Caco-2 (cell line): ENCODE measurements around the gene C7. TPM values are rescaled to one million over a fixed set of nuclear protein-coding genes. Genes with fewer than 3 reads are reported as not detected.
"Not testable (repeated sequence)": the region's sequence is repeated elsewhere in the genome, so short reads cannot be mapped to it uniquely, and the experiment has no call there.

ENCODE experiments used
- BruUV-seq: library from RNA; stranded (reverse); fragments of 400-500 nt; replicated peaks from 2 replicates; lab custom pipeline; 2021; lab: Mats Ljungman, UMichigan
- CTCF ChIA-PET: fragments of 300-600 bp; sonication (Branson Sonifier 250); formaldehyde crosslinking; loops from one replicate; lab custom pipeline; 2022; ENCODE audit warnings: antibody characterized with exemption; lab: Charles Lee
- POLR2A ChIA-PET: fragments of 300-600 bp; sonication (Branson Sonifier 250); formaldehyde crosslinking; loops from one replicate; lab custom pipeline; 2022; ENCODE audit warnings: antibody characterized with exemption; lab: Charles Lee
- DNase-seq, 2 experiments: peaks; one replicate each; pipeline versions ENCODE4 v3.0.0 to v3.0.0-alpha.2; 2020 to 2022
- H3K27me3 ChIP-seq: replicated peaks from 2 replicates; pipeline ENCODE4 v1.6.0; 2011; ENCODE audit warnings: low read length; ENCODE audit not compliant: control insufficient read depth, insufficient read depth
- H3K36me3 ChIP-seq: 2 replicates; pipeline ENCODE4 v1.5.1; 2011; ENCODE audit warnings: low read length; ENCODE audit not compliant: control insufficient read depth, insufficient read depth
- H3K4me1 ChIP-seq: fragments of 250-450 bp; sonication (Bioruptor Pico); 2 replicates; pipeline ENCODE4 v1.5.1; 2020; ENCODE audit warnings: mild to moderate bottlenecking
- H3K4me3 ChIP-seq: 2 replicates; pipeline ENCODE4 v1.5.1; 2011; ENCODE audit warnings: low read depth, mild to moderate bottlenecking, control low read depth, low read length
- H3K9me3 ChIP-seq: fragments of 250-450 bp; sonication (Bioruptor Pico); 2 replicates; pipeline ENCODE4 v1.5.1; 2020; ENCODE audit warnings: mild to moderate bottlenecking, moderate library complexity
- H3K27ac Mint-ChIP-seq: one replicate; pipeline ENCODE4 v1.8.0; 2022; ENCODE audit warnings: mixed read lengths; ENCODE audit not compliant: unreplicated experiment
- H3K27me3 Mint-ChIP-seq: one replicate; pipeline ENCODE4 v1.8.0; 2022; ENCODE audit warnings: mixed read lengths; ENCODE audit not compliant: insufficient read depth, unreplicated experiment
- H3K36me3 Mint-ChIP-seq: one replicate; pipeline ENCODE4 v1.8.0; 2022; ENCODE audit warnings: mild to moderate bottlenecking, mixed read lengths; ENCODE audit not compliant: insufficient read depth, unreplicated experiment
- H3K4me1 Mint-ChIP-seq: one replicate; pipeline ENCODE4 v1.8.0; 2022; ENCODE audit warnings: low read depth, mixed read lengths; ENCODE audit not compliant: unreplicated experiment
- H3K4me3 Mint-ChIP-seq: one replicate; pipeline ENCODE4 v1.8.0; 2022; ENCODE audit warnings: mild to moderate bottlenecking, moderate library complexity, mixed read lengths; ENCODE audit not compliant: unreplicated experiment
- H3K9me3 Mint-ChIP-seq: one replicate; pipeline ENCODE4 v1.8.0; 2022; ENCODE audit warnings: mixed read lengths; ENCODE audit not compliant: unreplicated experiment
- intact Hi-C: fragments of 100-400 bp; cut with micrococcal nuclease; formaldehyde crosslinking; loops from one replicate; pipeline ENCODE4 v1.10.0; 2022; ENCODE audit not compliant: unreplicated experiment
- total RNA-seq: library from RNA; stranded (reverse); gene quantifications from 2 replicates; pipeline ENCODE4 v1.2.3, GENCODE V29; 2022
- TF ChIP-seq, protein P1 (sequence below), 2 experiments: fragments of 200-600 bp in 1 of 2; IDR thresholded peaks; 1 replicate in 1 of 2; 2 replicates in 1 of 2; pipeline versions ENCODE4 v1.5.1 to v1.8.0; 2011 to 2022; ENCODE audit warnings: antibody characterized with exemption in 1 of 2, control low read depth in 1 of 2, inconsistent platforms in 1 of 2, low read depth in 1 of 2, low read length in 1 of 2, mild to moderate bottlenecking in 1 of 2, moderate library complexity in 1 of 2; ENCODE audit not compliant: insufficient read depth in 1 of 2, severe bottlenecking in 1 of 2, unreplicated experiment in 1 of 2

Gene C7
- total RNA-seq, 1 experiment from 2014 or later, result not detected

- Mint-ChIP-seq H3K27me3 (no peaks in the 10 kb centered on the region), H3K4me1 (no peaks in the 10 kb centered on the region), H3K27ac (no peak overlapping the region), H3K36me3 (peaks cover 6% of the 10 kb centered on the region), H3K9me3 (peaks cover 10% of the 10 kb centered on the region), H3K4me3 (no peak overlapping the region)
- Histone ChIP-seq H3K4me3 (no peak overlapping the region), H3K36me3 (no peaks in the 10 kb centered on the region), H3K4me1 (peaks cover 4% of the 10 kb centered on the region; the same call in 1 of the 2 replicates), H3K9me3 (peaks cover 3% of the 10 kb centered on the region; the same call in 1 of the 2 replicates), H3K27me3 (no peaks in the 10 kb centered on the region)
- CTCF ChIA-PET, result no interaction called here
- TF ChIP-seq, protein P1, sequence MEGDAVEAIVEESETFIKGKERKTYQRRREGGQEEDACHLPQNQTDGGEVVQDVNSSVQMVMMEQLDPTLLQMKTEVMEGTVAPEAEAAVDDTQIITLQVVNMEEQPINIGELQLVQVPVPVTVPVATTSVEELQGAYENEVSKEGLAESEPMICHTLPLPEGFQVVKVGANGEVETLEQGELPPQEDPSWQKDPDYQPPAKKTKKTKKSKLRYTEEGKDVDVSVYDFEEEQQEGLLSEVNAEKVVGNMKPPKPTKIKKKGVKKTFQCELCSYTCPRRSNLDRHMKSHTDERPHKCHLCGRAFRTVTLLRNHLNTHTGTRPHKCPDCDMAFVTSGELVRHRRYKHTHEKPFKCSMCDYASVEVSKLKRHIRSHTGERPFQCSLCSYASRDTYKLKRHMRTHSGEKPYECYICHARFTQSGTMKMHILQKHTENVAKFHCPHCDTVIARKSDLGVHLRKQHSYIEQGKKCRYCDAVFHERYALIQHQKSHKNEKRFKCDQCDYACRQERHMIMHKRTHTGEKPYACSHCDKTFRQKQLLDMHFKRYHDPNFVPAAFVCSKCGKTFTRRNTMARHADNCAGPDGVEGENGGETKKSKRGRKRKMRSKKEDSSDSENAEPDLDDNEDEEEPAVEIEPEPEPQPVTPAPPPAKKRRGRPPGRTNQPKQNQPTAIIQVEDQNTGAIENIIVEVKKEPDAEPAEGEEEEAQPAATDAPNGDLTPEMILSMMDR (IDR thresholded peaks at IDR 0.05; ENCODE audit: insufficient read depth in 1 of 2, low read depth in 1 of 2, low read length in 1 of 2, severe bottlenecking in 1 of 2, unreplicated experiment in 1 of 2), result no peak
- intact Hi-C loops, result no loop called here
- BruUV-seq, result no TSS peak
- no peak for DNase-seq
- POLR2A ChIA-PET, result no interaction called here
These were observed 42.5 kb upstream of the C7 start for GRCh38 chr5:40866844-40867243.

DNA sequence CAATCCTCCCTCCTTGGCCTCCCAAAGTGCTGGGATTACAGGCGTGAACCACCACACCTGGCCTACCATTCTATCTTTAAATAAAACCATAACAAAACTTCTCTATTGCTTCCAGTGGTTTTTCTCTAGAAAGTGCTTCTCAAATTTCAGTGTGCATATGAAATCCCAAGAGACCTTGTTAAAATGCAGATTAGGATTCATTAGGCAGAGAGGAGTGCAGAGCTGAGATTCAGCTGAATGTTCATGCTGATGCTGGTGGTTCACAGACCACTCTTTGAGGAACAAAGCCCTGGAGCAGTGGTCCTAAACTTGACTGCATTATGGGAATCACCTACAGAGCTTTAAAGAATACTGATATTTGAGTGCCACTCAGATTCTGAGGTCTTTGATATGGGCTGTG is 39.9 kb upstream of the C7 start:
- Mint-ChIP-seq H3K27ac (no peak overlapping the region), H3K27me3 (no peaks in the 10 kb centered on the region), H3K36me3 (peaks cover 6% of the 10 kb centered on the region), H3K9me3 (peaks cover 10% of the 10 kb centered on the region), H3K4me3 (no peak overlapping the region), H3K4me1 (no peaks in the 10 kb centered on the region)
- Histone ChIP-seq H3K27me3 (no peaks in the 10 kb centered on the region), H3K36me3 (no peaks in the 10 kb centered on the region), H3K4me1 (peaks cover 4% of the 10 kb centered on the region; the same call in 1 of the 2 replicates), H3K4me3 (no peak overlapping the region), H3K9me3 (no peaks in the 10 kb centered on the region; the same call in 1 of the 2 replicates)
- no TSS peak for BruUV-seq
- intact Hi-C loops, result no loop called here
- TF ChIP-seq, protein P1 (IDR thresholded peaks at IDR 0.05; ENCODE audit: insufficient read depth in 1 of 2, low read depth in 1 of 2, low read length in 1 of 2, severe bottlenecking in 1 of 2, unreplicated experiment in 1 of 2), result no peak
- DNase-seq, result no peak
- POLR2A ChIA-PET, result no interaction called here
- CTCF ChIA-PET, result no interaction called here

DNA sequence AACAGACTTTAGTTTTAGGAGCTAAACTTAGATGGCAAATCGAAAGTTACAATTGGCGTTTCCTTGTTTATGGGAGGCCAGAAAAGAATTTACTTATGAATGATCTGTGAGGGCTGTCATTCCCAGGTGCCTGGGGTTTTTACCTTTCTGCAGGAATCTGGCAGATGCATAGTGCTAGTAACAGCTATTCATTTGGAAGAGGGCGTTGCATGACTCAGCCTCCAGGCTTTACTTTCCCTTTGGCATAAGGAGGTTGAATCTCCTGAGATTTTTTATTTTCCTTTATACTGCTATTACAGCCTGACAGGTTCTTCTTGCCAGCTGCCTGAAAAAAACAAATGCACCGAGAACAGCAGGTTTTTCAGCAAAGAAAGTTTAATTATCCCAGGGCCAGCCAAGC is 38.1 kb upstream of the C7 start:
- no peak for DNase-seq
- Histone ChIP-seq H3K4me1 (peaks cover 1% of the 10 kb centered on the region; the same call in 1 of the 2 replicates), H3K9me3 (no peaks in the 10 kb centered on the region; the same call in 1 of the 2 replicates), H3K27me3 (no peaks in the 10 kb centered on the region), H3K4me3 (no peak overlapping the region), H3K36me3 (no peaks in the 10 kb centered on the region)
- TF ChIP-seq, protein P1 (IDR thresholded peaks at IDR 0.05; ENCODE audit: insufficient read depth in 1 of 2, low read depth in 1 of 2, low read length in 1 of 2, severe bottlenecking in 1 of 2, unreplicated experiment in 1 of 2), result no peak
- Mint-ChIP-seq H3K4me3 (no peak overlapping the region), H3K27me3 (no peaks in the 10 kb centered on the region), H3K9me3 (no peaks in the 10 kb centered on the region), H3K36me3 (no peaks in the 10 kb centered on the region), H3K27ac (no peak overlapping the region), H3K4me1 (no peaks in the 10 kb centered on the region)
- ChIA-PET CTCF (no interaction called here), POLR2A (no interaction called here)
- intact Hi-C loops, result loop anchor here (10.0 kb wide), 1 partner anchor 1156 kb away; no protein-coding TSS in a partner anchor
- no TSS peak for BruUV-seq

- H3K36me3 ChIP-seq, H3K27ac Mint-ChIP-seq, H3K4me1 ChIP-seq, H3K27me3 ChIP-seq, H3K27me3 Mint-ChIP-seq, POLR2A ChIA-PET, H3K4me1 Mint-ChIP-seq, H3K36me3 Mint-ChIP-seq, H3K9me3 Mint-ChIP-seq, H3K9me3 ChIP-seq, H3K4me3 Mint-ChIP-seq, BruUV-seq, H3K4me3 ChIP-seq, DNase-seq: not testable (repeated sequence)
- intact Hi-C loops, result loop anchor here (10.0 kb wide), 1 partner anchor 1157 kb away; no protein-coding TSS in a partner anchor
- CTCF ChIA-PET, result interaction anchor here (0.6 kb wide), 1 partner anchor 96 kb away, joined by 3 read pairs; no protein-coding TSS in a partner anchor
These were observed 37.0 kb upstream of the C7 start for GRCh38 chr5:40872253-40872652.
